Neural cell (in vitro differentiated cells): Measurements from ENCODE around the gene VIPAS39. TPM values are rescaled to one million over a fixed set of nuclear protein-coding genes. Genes with fewer than 3 reads are reported as not detected.

ENCODE experiments used
- H2AFZ ChIP-seq: fragments of 200-600, 300-800 bp; sonication (generic), shearing (Covaris generic); 2 replicates; pipeline ENCODE4 v1.6.0; 2014; ENCODE audit warnings: low read depth, mild to moderate bottlenecking, antibody characterized with exemption, low read length, moderate library complexity
- H3F3A ChIP-seq: fragments of 200-600 bp; shearing (Covaris generic); 2 replicates; pipeline ENCODE4 v1.6.1; 2016; ENCODE audit warnings: mild to moderate bottlenecking, moderate library complexity, mixed read lengths, antibody characterized with exemption, low read length; ENCODE audit not compliant: insufficient read depth, poor library complexity, severe bottlenecking
- H3K27ac ChIP-seq: fragments of 200-600, 300-800 bp; sonication (generic), shearing (Covaris generic); 2 replicates; pipeline ENCODE4 v1.5.1; 2014; ENCODE audit warnings: mild to moderate bottlenecking, low read length, moderate library complexity
- H3K27me3 ChIP-seq: fragments of 300-800, 200-600 bp; sonication (generic), shearing (Covaris generic); 2 replicates; pipeline ENCODE4 v1.6.0; 2014; ENCODE audit warnings: mild to moderate bottlenecking, low read depth, low read length, moderate library complexity; ENCODE audit not compliant: insufficient read depth
- H3K36me3 ChIP-seq: fragments of 300-800, 200-600 bp; sonication (generic), shearing (Covaris generic); 2 replicates; pipeline ENCODE4 v1.5.1; 2014; ENCODE audit warnings: mild to moderate bottlenecking, antibody characterized with exemption, low read length, moderate library complexity; ENCODE audit not compliant: insufficient read depth
- H3K4me2 ChIP-seq: fragments of 300-800, 200-600 bp; sonication (generic), shearing (Covaris generic); 2 replicates; pipeline ENCODE4 v1.6.0; 2014; ENCODE audit warnings: mild to moderate bottlenecking, low read length
- H3K4me3 ChIP-seq: fragments of 300-800, 200-600 bp; sonication (generic), shearing (Covaris generic); 2 replicates; pipeline ENCODE4 v1.5.1; 2014; ENCODE audit warnings: mild to moderate bottlenecking, low read length, moderate library complexity
- H3K79me2 ChIP-seq: fragments of 200-600 bp; shearing (Covaris generic); replicated peaks from 2 replicates; pipeline ENCODE4 v1.6.0; 2014; ENCODE audit warnings: mild to moderate bottlenecking, low read length, moderate library complexity; ENCODE audit not compliant: insufficient read depth
- H3K9ac ChIP-seq: fragments of 300-800, 200-600 bp; sonication (generic), shearing (Covaris generic); 2 replicates; pipeline ENCODE4 v1.6.1; 2016; ENCODE audit warnings: mild to moderate bottlenecking, low read length, mixed read lengths
- H3K9me2 ChIP-seq: fragments of 200-600 bp; shearing (Covaris generic); 2 replicates; pipeline ENCODE4 v1.6.1; 2016; ENCODE audit warnings: mild to moderate bottlenecking, low read length, mixed read lengths; ENCODE audit not compliant: insufficient read depth
- H3K9me3 ChIP-seq: fragments of 200-600, 300-800 bp; sonication (generic), shearing (Covaris generic); 2 replicates; pipeline ENCODE4 v1.6.1; 2016; ENCODE audit warnings: mild to moderate bottlenecking, mixed run types, low read length, moderate library complexity, mixed read lengths
- H4K20me1 ChIP-seq: fragments of 200-600 bp; shearing (Covaris generic); 2 replicates; pipeline ENCODE4 v1.6.1; 2016; ENCODE audit warnings: mild to moderate bottlenecking, mixed run types; ENCODE audit not compliant: insufficient read depth
- CTCF ChIP-seq: fragments of 450-650 bp; IDR thresholded peaks from 2 replicates; pipeline ENCODE4 v1.5.1; 2014; ENCODE audit warnings: antibody characterized with exemption, mild to moderate bottlenecking, moderate library complexity; ENCODE audit not compliant: poor library complexity, severe bottlenecking
- EP300 ChIP-seq: fragments of 450-650 bp; conservative IDR thresholded peaks from 2 replicates; pipeline ENCODE4 v1.6.1; 2014; ENCODE audit warnings: antibody characterized with exemption, mild to moderate bottlenecking, moderate library complexity; ENCODE audit not compliant: poor library complexity, severe bottlenecking
- EZH2 ChIP-seq: fragments of 200-600, 300-800 bp; shearing (Covaris generic), sonication (generic); IDR thresholded peaks from 2 replicates; pipeline ENCODE4 v1.6.1; 2014; ENCODE audit warnings: antibody characterized with exemption, low read length, borderline replicate concordance, mild to moderate bottlenecking; ENCODE audit not compliant: insufficient read depth, poor library complexity, severe bottlenecking
- MXI1 ChIP-seq: fragments of 450-650 bp; conservative IDR thresholded peaks from 2 replicates; pipeline ENCODE4 v1.6.1; 2014; ENCODE audit warnings: antibody characterized with exemption, mild to moderate bottlenecking; ENCODE audit not compliant: poor library complexity, severe bottlenecking
- POLR2AphosphoS5 ChIP-seq: IDR thresholded peaks from 2 replicates; pipeline ENCODE4 v1.6.1; 2012
- REST ChIP-seq: IDR thresholded peaks from 2 replicates; pipeline ENCODE4 v1.6.1; 2012; ENCODE audit warnings: borderline replicate concordance
- SMC3 ChIP-seq: fragments of 450-650 bp; conservative IDR thresholded peaks from 2 replicates; pipeline ENCODE4 v1.6.1; 2014; ENCODE audit warnings: antibody characterized with exemption, mild to moderate bottlenecking, moderate library complexity; ENCODE audit not compliant: poor library complexity
- TAF1 ChIP-seq: IDR thresholded peaks from 2 replicates; pipeline ENCODE4 v1.6.1; 2012; ENCODE audit warnings: low read depth
- polyA plus RNA-seq: library from polyadenylated mRNA; depleted of rRNA; stranded (reverse); fragments of >200 nt; gene quantifications from 2 replicates; pipeline ENCODE4 v1.2.3, GENCODE V29; 2014

Gene VIPAS39
- polyA plus RNA-seq, 1 donor from 2014 or later: 39.5 TPM

- H3K79me2 ChIP-seq: no peaks in the 10 kb centered on the region
Observed at GRCh38 chr14:77439861-77440260, 17.5 kb downstream of the VIPAS39 start.

GRCh38 chr14:77438596-77438995, 18.8 kb downstream of the VIPAS39 start:
- no peak for TF ChIP-seq TAF1
- TF ChIP-seq MXI1: no peak
- TF ChIP-seq CTCF: no peak
- Histone ChIP-seq H3K4me2 (no peak overlapping the region), H3K4me3 (no peak overlapping the region), H3K27me3 (no peaks in the 10 kb centered on the region), H3K9ac (no peak overlapping the region), H3K79me2 (no peaks in the 10 kb centered on the region), H3K36me3 (peaks cover 7% of the 10 kb centered on the region), H3K9me2 (no peaks in the 10 kb centered on the region), H3F3A (no peaks in the 10 kb centered on the region), H3K27ac (no peak overlapping the region), H3K9me3 (no peaks in the 10 kb centered on the region), H2AFZ (no peak overlapping the region), H4K20me1 (no peaks in the 10 kb centered on the region)

More at GRCh38 chr14:77439861-77440260, 17.5 kb downstream of the VIPAS39 start:
- Histone ChIP-seq H3K36me3 (peaks cover 7% of the 10 kb centered on the region), H3K9me2 (no peaks in the 10 kb centered on the region), H4K20me1 (no peaks in the 10 kb centered on the region), H3K27ac (no peak overlapping the region), H3K9me3 (no peaks in the 10 kb centered on the region), H3K9ac (no peak overlapping the region), H3K27me3 (no peaks in the 10 kb centered on the region), H3K4me2 (no peak overlapping the region), H2AFZ (no peak overlapping the region), H3K4me3 (no peak overlapping the region), H3F3A (no peaks in the 10 kb centered on the region)
- TF ChIP-seq CTCF: no peak

GRCh38 chr14:77436042-77436441, 21.4 kb downstream of the VIPAS39 start:
- H3K9me2 ChIP-seq: no peaks in the 10 kb centered on the region
- no peaks in the 10 kb centered on the region for H3K27me3 ChIP-seq
- no peak overlapping the region for H2AFZ ChIP-seq
- H4K20me1 ChIP-seq: no peaks in the 10 kb centered on the region
- no peaks in the 10 kb centered on the region for H3F3A ChIP-seq
- H3K9ac ChIP-seq: no peak overlapping the region
- H3K36me3 ChIP-seq: peaks cover 5% of the 10 kb centered on the region
- no peaks in the 10 kb centered on the region for H3K9me3 ChIP-seq
- no peak overlapping the region for H3K27ac ChIP-seq
- no peak overlapping the region for H3K4me3 ChIP-seq
- TF ChIP-seq POLR2AphosphoS5: no peak
- TF ChIP-seq EP300: no peak
- no peak for TF ChIP-seq TAF1
- no peak for TF ChIP-seq CTCF
- TF ChIP-seq SMC3: no peak
- no peak for TF ChIP-seq MXI1
- TF ChIP-seq REST: no peak
- no peak for TF ChIP-seq EZH2
- H3K79me2 ChIP-seq: no peaks in the 10 kb centered on the region
- H3K4me2 ChIP-seq: no peak overlapping the region
